ENCODE measurements around the gene DOCK2.

DOCK2 gene

DNA sequence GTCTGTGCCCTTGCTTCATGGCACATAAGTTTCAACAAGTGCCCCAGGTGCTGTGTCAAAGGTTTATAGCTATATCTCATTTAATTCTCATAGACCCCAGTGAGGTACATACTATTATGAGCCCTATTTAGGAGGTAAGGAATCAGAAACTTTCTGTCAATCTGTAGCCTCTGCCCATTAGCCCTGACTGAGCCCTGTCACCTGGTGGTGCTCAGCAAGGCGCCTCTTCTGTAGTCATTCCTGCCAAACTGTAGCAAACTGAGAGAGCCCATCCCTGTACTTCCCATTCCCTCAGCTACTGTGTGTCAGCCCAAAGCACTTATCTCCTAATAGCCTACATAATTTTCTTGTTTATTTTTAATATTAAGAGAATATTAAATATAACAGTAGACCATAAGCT is 422.1 kb downstream of the DOCK2 start:
- H3K36me3 ChIP-seq, result peaks cover 100% of the 10 kb centered on the region
- H3K27me3 ChIP-seq, result no peaks in the 10 kb centered on the region
- H3K4me1 ChIP-seq (ENCODE audit: control insufficient read depth in 1 of 2, insufficient read depth in 1 of 2, low read depth in 1 of 2, low read length in 1 of 2), result no peaks in the 10 kb centered on the region
- H3K4me3 ChIP-seq (ENCODE audit: low read depth in 1 of 2, low read length in 1 of 2), result no peak overlapping the region
- TF ChIP-seq, protein P1, sequence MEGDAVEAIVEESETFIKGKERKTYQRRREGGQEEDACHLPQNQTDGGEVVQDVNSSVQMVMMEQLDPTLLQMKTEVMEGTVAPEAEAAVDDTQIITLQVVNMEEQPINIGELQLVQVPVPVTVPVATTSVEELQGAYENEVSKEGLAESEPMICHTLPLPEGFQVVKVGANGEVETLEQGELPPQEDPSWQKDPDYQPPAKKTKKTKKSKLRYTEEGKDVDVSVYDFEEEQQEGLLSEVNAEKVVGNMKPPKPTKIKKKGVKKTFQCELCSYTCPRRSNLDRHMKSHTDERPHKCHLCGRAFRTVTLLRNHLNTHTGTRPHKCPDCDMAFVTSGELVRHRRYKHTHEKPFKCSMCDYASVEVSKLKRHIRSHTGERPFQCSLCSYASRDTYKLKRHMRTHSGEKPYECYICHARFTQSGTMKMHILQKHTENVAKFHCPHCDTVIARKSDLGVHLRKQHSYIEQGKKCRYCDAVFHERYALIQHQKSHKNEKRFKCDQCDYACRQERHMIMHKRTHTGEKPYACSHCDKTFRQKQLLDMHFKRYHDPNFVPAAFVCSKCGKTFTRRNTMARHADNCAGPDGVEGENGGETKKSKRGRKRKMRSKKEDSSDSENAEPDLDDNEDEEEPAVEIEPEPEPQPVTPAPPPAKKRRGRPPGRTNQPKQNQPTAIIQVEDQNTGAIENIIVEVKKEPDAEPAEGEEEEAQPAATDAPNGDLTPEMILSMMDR (IDR thresholded peaks at IDR 0.05), result no peak
- H3K27ac ChIP-seq, result no peak overlapping the region
- no peaks in the 10 kb centered on the region for H3K9me3 ChIP-seq

DNA sequence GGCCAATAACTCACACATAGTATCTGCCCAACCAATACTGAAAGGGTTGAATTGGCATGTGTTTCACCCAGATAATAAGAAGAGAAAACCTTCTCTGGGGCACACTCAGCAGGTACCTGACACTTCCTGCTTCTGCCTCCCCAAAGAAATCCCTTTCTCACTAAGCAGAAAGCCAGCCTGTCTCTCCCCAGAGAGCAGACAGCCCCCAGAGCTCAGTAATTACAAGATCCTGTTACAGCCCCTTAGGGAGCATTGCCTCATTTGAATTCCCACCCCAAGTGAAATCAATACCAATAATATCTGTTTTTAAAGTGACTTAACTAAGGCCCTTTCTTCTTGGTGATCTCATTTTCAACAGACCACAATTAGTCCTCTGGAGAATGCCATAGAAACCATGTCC is 430.1 kb downstream of the DOCK2 start:
- Histone ChIP-seq H3K4me3 (ENCODE audit: low read depth in 1 of 2, low read length in 1 of 2) (no peak overlapping the region), H3K27ac (no peak overlapping the region), H3K4me1 (ENCODE audit: control insufficient read depth in 1 of 2, insufficient read depth in 1 of 2, low read depth in 1 of 2, low read length in 1 of 2) (no peaks in the 10 kb centered on the region), H3K36me3 (peaks cover 84% of the 10 kb centered on the region), H3K27me3 (no peaks in the 10 kb centered on the region), H3K9me3 (no peaks in the 10 kb centered on the region)
- TF ChIP-seq, protein P1 (IDR thresholded peaks at IDR 0.05), result no peak

DNA sequence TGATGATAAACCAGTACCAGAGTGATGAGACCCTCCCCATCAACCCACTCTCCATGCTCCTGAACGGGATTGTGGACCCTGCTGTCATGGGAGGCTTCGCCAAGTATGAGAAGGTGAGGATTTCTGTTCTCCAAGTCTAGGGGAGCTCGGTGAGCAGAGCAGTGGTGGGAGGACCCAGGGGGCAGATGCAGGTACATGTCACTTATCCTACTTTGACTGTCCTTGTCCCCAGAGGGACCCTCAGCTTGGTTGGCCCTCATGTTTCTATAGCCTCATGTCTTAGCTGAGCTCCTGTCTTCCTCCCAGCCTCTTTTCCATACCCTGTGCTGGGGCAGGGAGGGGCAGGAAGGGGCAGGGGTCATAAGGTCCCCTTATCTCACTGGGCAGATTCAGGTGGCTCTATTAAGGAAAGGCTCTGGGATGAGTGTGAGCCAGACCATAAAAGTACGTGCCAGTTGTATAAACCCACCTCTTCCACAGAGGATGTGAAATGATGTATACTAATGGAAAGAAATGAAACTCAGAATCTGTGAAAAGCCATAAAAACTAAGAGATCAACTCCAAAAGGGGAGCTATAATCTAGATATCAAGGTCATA is 430.6 kb downstream of the DOCK2 start:
- no peaks in the 10 kb centered on the region for H3K27me3 ChIP-seq
- H3K27ac ChIP-seq, result no peak overlapping the region
- TF ChIP-seq, protein P1 (IDR thresholded peaks at IDR 0.05), result no peak
- no peak overlapping the region for H3K4me3 ChIP-seq (ENCODE audit: low read depth in 1 of 2, low read length in 1 of 2)
- H3K36me3 ChIP-seq, result peaks cover 84% of the 10 kb centered on the region
- no peaks in the 10 kb centered on the region for H3K9me3 ChIP-seq
- no peaks in the 10 kb centered on the region for H3K4me1 ChIP-seq (ENCODE audit: control insufficient read depth in 1 of 2, insufficient read depth in 1 of 2, low read depth in 1 of 2, low read length in 1 of 2)

DNA sequence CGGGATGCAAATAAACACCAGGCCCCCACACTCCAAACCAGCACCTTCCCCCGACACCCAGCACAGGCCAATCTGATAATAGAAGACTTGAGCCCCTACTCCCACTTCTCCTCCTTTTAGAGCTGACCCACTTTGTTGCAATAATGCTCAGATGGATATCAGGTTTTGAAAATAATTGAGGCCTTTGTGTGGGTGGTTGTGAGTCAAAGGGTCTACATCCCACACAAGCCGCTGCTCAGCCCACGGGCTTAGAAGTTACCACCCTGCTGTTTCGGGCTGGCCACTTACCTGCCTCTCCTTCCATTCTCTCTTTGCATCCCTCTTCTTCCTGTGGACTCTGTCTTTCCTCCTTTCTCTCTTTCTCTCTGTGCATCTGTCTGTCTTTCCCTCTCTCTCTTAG is 432.4 kb downstream of the DOCK2 start:
- H3K4me1 ChIP-seq (ENCODE audit: control insufficient read depth in 1 of 2, insufficient read depth in 1 of 2, low read depth in 1 of 2, low read length in 1 of 2), result no peaks in the 10 kb centered on the region
- H3K9me3 ChIP-seq, result no peaks in the 10 kb centered on the region
- peaks cover 79% of the 10 kb centered on the region for H3K36me3 ChIP-seq
- no peak overlapping the region for H3K27ac ChIP-seq
- no peak overlapping the region for H3K4me3 ChIP-seq (ENCODE audit: low read depth in 1 of 2, low read length in 1 of 2)
- TF ChIP-seq, protein P1 (IDR thresholded peaks at IDR 0.05), result no peak
- H3K27me3 ChIP-seq, result no peaks in the 10 kb centered on the region

- Histone ChIP-seq H3K4me3 (ENCODE audit: low read depth in 1 of 2, low read length in 1 of 2) (no peak overlapping the region), H3K27me3 (no peaks in the 10 kb centered on the region), H3K4me1 (ENCODE audit: control insufficient read depth in 1 of 2, insufficient read depth in 1 of 2, low read depth in 1 of 2, low read length in 1 of 2) (no peaks in the 10 kb centered on the region), H3K36me3 (peaks cover 91% of the 10 kb centered on the region), H3K27ac (no peak overlapping the region), H3K9me3 (no peaks in the 10 kb centered on the region)
- TF ChIP-seq, protein P1 (IDR thresholded peaks at IDR 0.05), result peak; percentile 37
Measured at GRCh38 chr5:170070556-170071412, 433.7 kb downstream of the DOCK2 start.
